A673 (cell line): ENCODE results near the gene IGF1R. TPM values are rescaled to one million over a fixed set of nuclear protein-coding genes. Genes with fewer than 3 reads are reported as not detected.

ENCODE experiments used
- BruUV-seq: library from RNA; stranded (reverse); fragments of 400-500 nt; replicated peaks from 2 replicates; lab custom pipeline; 2021; lab: Mats Ljungman, UMichigan
- CTCF ChIA-PET: fragments of 300-600 bp; sonication (Branson Sonifier 250); formaldehyde crosslinking; loops from one replicate; lab custom pipeline; 2022; ENCODE audit warnings: antibody characterized with exemption; lab: Charles Lee
- POLR2A ChIA-PET: fragments of 300-600 bp; sonication (Branson Sonifier 250); formaldehyde crosslinking; loops from one replicate; lab custom pipeline; 2022; ENCODE audit warnings: antibody characterized with exemption; ENCODE audit not compliant: low non-redundant PET; lab: Charles Lee
- DNase-seq: peaks from one replicate; pipeline ENCODE4 v3.0.0-alpha.2; 2015; ENCODE audit warnings: low spot score
- H3K27ac ChIP-seq: fragments of 200-600 bp; sonication (generic); 2 replicates; pipeline ENCODE4 v1.5.1; 2016; ENCODE audit warnings: mixed run types, low read depth, mild to moderate bottlenecking, mixed read lengths, antibody characterized with exemption, low read length; ENCODE audit not compliant: poor library complexity, severe bottlenecking
- H3K27me3 ChIP-seq: fragments of 200-600 bp; sonication (generic); replicated peaks from 2 replicates; pipeline ENCODE4 v1.6.1; 2017; ENCODE audit warnings: mixed run types, low read depth, mild to moderate bottlenecking, mixed read lengths, antibody characterized with exemption, low read length; ENCODE audit not compliant: insufficient read depth, poor library complexity
- H3K36me3 ChIP-seq: fragments of 200-600 bp; sonication (generic); 2 replicates; pipeline ENCODE4 v1.6.1; 2016; ENCODE audit warnings: mixed run types, mild to moderate bottlenecking, mixed read lengths, antibody characterized with exemption, low read length; ENCODE audit not compliant: insufficient read depth, poor library complexity, severe bottlenecking
- H3K4me1 ChIP-seq: fragments of 200-600 bp; sonication (generic); 2 replicates; pipeline ENCODE4 v1.6.1; 2017; ENCODE audit warnings: mixed run types, mild to moderate bottlenecking, mixed read lengths, antibody characterized with exemption, low read length; ENCODE audit not compliant: insufficient read depth, poor library complexity, severe bottlenecking
- H3K4me3 ChIP-seq: fragments of 200-600 bp; sonication (generic); 2 replicates; pipeline ENCODE4 v1.5.1; 2016; ENCODE audit warnings: low read depth, mixed run types, mild to moderate bottlenecking, mixed read lengths, low read length; ENCODE audit not compliant: poor library complexity, severe bottlenecking
- H3K9me3 ChIP-seq: fragments of 200-600 bp; sonication (generic); 2 replicates; pipeline ENCODE4 v1.6.1; 2016; ENCODE audit warnings: mixed run types, low read depth, mild to moderate bottlenecking, mixed read lengths, antibody characterized with exemption, low read length; ENCODE audit not compliant: poor library complexity, severe bottlenecking
- EZH2 ChIP-seq: fragments of 200-600 bp; sonication (generic); IDR thresholded peaks from 2 replicates; pipeline ENCODE4 v1.6.1; 2017; ENCODE audit warnings: borderline replicate concordance, low read depth, mild to moderate bottlenecking, mixed read lengths, antibody characterized with exemption, low read length; ENCODE audit not compliant: poor library complexity, severe bottlenecking
- intact Hi-C: fragments of 100-400 bp; cut with micrococcal nuclease; formaldehyde crosslinking; loops from one replicate; pipeline ENCODE4 v1.10.0; 2022; ENCODE audit not compliant: unreplicated experiment
- total RNA-seq: library from RNA; stranded (reverse); gene quantifications from 2 replicates; pipeline ENCODE4 v1.2.3, GENCODE V29; 2021
- TF ChIP-seq, protein P1 (sequence below): fragments of 300-800, 200-600 bp; sonication (generic); conservative IDR thresholded peaks from 2 replicates; pipeline ENCODE4 v1.5.1; 2017; ENCODE audit warnings: low read depth, mild to moderate bottlenecking, antibody characterized with exemption, low read length, moderate library complexity, mixed read lengths

IGF1R gene
- total RNA-seq, 1 experiment from 2014 or later = 34.9 TPM

DNA sequence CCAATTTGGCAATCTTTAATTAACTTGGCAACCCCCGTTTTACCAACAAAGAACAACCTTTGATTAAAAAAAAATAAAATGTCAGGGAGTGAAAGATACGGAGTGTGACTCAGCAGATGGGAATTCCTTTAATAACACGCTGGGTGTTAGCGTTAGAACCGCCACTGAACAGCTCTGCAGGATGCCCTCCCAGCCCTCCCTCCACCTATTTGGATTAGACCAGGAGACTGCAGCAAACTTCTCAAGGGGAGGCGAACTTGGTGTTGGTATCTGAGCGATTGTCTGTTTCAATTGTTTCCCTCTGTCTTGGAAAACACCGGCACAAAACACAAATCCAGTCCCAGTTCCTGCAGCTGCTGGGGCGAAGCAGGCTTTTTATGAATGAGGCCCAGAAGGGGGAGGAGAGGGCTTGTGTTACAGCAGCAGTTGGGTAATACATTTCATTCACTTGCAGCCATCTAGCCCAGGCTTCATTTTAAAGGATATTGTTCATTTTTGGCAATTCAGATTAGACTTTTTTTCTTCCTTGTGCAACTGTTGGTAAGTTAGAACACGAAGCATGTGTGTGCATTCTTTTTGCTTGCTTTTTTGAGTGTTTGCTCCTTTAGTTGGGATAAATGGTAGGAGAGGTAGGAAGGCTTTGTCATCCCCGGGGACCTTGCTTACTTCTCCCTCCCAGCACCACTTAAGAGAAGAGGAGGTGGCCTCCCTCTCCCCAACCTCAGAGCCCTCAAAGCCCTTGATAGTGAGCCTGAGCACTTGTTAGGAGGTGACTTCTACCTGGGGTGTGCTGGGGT, 152.3 kb downstream of the IGF1R start:
- peak overlapping the region; percentile 30 for H3K4me3 ChIP-seq
- TF ChIP-seq, protein P1, sequence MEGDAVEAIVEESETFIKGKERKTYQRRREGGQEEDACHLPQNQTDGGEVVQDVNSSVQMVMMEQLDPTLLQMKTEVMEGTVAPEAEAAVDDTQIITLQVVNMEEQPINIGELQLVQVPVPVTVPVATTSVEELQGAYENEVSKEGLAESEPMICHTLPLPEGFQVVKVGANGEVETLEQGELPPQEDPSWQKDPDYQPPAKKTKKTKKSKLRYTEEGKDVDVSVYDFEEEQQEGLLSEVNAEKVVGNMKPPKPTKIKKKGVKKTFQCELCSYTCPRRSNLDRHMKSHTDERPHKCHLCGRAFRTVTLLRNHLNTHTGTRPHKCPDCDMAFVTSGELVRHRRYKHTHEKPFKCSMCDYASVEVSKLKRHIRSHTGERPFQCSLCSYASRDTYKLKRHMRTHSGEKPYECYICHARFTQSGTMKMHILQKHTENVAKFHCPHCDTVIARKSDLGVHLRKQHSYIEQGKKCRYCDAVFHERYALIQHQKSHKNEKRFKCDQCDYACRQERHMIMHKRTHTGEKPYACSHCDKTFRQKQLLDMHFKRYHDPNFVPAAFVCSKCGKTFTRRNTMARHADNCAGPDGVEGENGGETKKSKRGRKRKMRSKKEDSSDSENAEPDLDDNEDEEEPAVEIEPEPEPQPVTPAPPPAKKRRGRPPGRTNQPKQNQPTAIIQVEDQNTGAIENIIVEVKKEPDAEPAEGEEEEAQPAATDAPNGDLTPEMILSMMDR = 0 out of 2 replicates have a peak, but pooled peaks have one; percentile 7
- TF ChIP-seq EZH2 = no peak
- no peaks in the 10 kb centered on the region for H3K36me3 ChIP-seq
- H3K27me3 ChIP-seq = no peaks in the 10 kb centered on the region
- BruUV-seq = TSS peak; percentile 36
- peak; percentile 96 for DNase-seq
- ChIA-PET POLR2A (interaction anchor here (0.6 kb wide), 1 partner anchor 104 kb away, joined by 6 read pairs; no protein-coding TSS in a partner anchor), CTCF (interaction anchor here (1.8 kb wide), 1 partner anchor 51 kb away, joined by 8 read pairs; no protein-coding TSS in a partner anchor)
- peak overlapping the region; percentile 98 for H3K27ac ChIP-seq
- H3K9me3 ChIP-seq = no peaks in the 10 kb centered on the region
- intact Hi-C loops = no loop called here
- H3K4me1 ChIP-seq = peaks cover 79% of the 10 kb centered on the region

DNA sequence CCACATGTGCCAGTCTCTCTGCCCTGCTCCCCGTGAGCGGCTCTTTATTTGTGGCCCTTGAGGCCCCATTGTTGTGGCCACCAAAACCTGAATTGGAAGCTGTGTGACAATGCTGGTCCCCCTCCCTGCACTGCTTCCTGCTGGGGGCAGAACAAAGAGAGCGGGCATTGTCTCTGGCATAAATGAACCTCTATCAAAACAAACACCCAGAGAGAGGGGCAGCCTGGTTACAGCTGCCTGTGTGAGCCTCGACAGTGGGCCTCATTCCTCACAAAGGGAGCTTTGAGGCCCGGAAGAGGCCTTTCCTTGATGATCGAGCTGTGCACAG, 152.9 kb downstream of the IGF1R start:
- DNase-seq = peak; percentile 52
- Histone ChIP-seq H3K27me3 (no peaks in the 10 kb centered on the region), H3K4me3 (peak overlapping the region; percentile 30), H3K9me3 (no peaks in the 10 kb centered on the region), H3K4me1 (peaks cover 78% of the 10 kb centered on the region), H3K27ac (peak overlapping the region; percentile 98), H3K36me3 (no peaks in the 10 kb centered on the region)
- no peak for TF ChIP-seq EZH2
- TF ChIP-seq, protein P1 = no peak
- intact Hi-C loops = no loop called here
- no TSS peak for BruUV-seq
- CTCF ChIA-PET = no interaction called here
- POLR2A ChIA-PET = no interaction called here

DNA sequence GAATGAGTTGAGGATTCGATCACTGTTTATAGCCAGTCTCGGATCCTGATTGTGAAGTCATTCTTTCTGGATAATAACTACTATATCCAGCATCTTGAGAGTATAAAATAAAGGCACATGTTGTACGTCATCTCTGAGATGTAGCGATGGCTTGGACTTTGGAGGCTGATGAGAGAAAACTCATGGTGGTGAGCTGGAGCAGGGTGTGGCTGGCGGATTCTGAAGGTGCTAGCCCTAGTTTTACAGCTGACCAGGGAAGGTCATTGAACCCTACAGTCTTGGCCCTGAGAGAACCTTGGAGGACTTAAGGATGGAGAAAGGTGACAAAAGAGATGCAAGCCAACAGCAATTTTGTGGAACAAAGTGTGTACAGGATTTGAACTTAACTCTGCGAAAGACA, 153.8 kb downstream of the IGF1R start:
- Histone ChIP-seq H3K4me1 (peaks cover 78% of the 10 kb centered on the region), H3K9me3 (no peaks in the 10 kb centered on the region), H3K27me3 (no peaks in the 10 kb centered on the region), H3K4me3 (no peak overlapping the region), H3K36me3 (no peaks in the 10 kb centered on the region), H3K27ac (peak overlapping the region; percentile 98)
- no peak for TF ChIP-seq EZH2
- TF ChIP-seq, protein P1 = no peak
- DNase-seq = no peak
- ChIA-PET CTCF (no interaction called here), POLR2A (no interaction called here)
- intact Hi-C loops = no loop called here
- no TSS peak for BruUV-seq
